Esophagus muscularis mucosa (tissue), 4 donors: ENCODE data around the gene PRR14. TPM values are rescaled to one million over a fixed set of nuclear protein-coding genes. Genes with fewer than 3 reads are reported as not detected.
"Not testable (repeated sequence)": the region's sequence is repeated elsewhere in the genome, so short reads cannot be mapped to it uniquely, and the experiment has no call there.

Experiments used
- DNase-seq: peaks from one replicate; pipeline ENCODE4 v3.0.0-alpha.2; 2017; ENCODE audit errors: extremely low spot score
- H3K27ac ChIP-seq, 4 donors: fragments of 200-600 bp; sonication (generic); replicated peaks in 1 of 4; 1 replicate in 3 of 4; 2 replicates in 1 of 4; pipeline ENCODE4 v1.5.1; 2016 to 2019; ENCODE audit warnings: mild to moderate bottlenecking in 1 of 4
- H3K27me3 ChIP-seq, 4 donors: fragments of 200-600 bp; sonication (generic); one replicate each; pipeline versions ENCODE4 v1.5.1 to v1.6.0; 2016 to 2019
- H3K36me3 ChIP-seq, 4 donors: fragments of 200-600 bp; sonication (generic); one replicate each; pipeline ENCODE4 v1.5.1; 2016 to 2019
- H3K4me1 ChIP-seq, 4 donors: fragments of 200-600 bp; sonication (generic); one replicate each; pipeline ENCODE4 v1.5.1; 2016 to 2019
- H3K4me3 ChIP-seq, 4 donors: fragments of 200-600 bp; sonication (generic); 1 replicate in 2 of 4; 2 replicates in 2 of 4; pipeline ENCODE4 v1.5.1; 2016 to 2019; ENCODE audit warnings: mild to moderate bottlenecking in 4 of 4, moderate library complexity in 1 of 4
- H3K9me3 ChIP-seq, 4 donors: fragments of 200-600 bp; sonication (generic); 1 replicate in 3 of 4; 2 replicates in 1 of 4; pipeline ENCODE4 v1.5.1; 2016 to 2019
- EP300 ChIP-seq: sonication (generic); formaldehyde crosslinking; IDR thresholded peaks from one replicate; pipeline ENCODE4 v1.6.1; 2017; ENCODE audit warnings: antibody characterized with exemption
- POLR2A ChIP-seq: fragments of 450-650 bp; IDR thresholded peaks from one replicate; pipeline ENCODE4 v1.6.1; 2017; ENCODE audit warnings: antibody characterized with exemption, moderate library complexity, mild to moderate bottlenecking, low read depth
- POLR2AphosphoS5 ChIP-seq, 2 donors: sonication (generic); formaldehyde crosslinking; IDR thresholded peaks; one replicate each; pipeline ENCODE4 v1.6.1; 2017; ENCODE audit warnings: antibody characterized with exemption in 2 of 2
- WGBS: methylation state at CpG from one replicate; pipeline ENCODE4 v1.1.5; 2018; 5-methylcytosine and 5-hydroxymethylcytosine counted together
- intact Hi-C: fragments of 100-400 bp; cut with DNase I; formaldehyde crosslinking; loops from one replicate; pipeline ENCODE4 v1.15.1; 2023
- total RNA-seq, 4 donors: library from RNA; depleted of rRNA; stranded (reverse); fragments of >200 nt; gene quantifications; one replicate each; pipeline versions ENCODE4 v1.1.0 to v1.2.1, GENCODE V29; 2016
- TF ChIP-seq, protein P1 (sequence below), 3 experiments: fragments of 200-600 bp in 2 of 3; fragments of 450-650 bp in 1 of 3; sonication (generic) in 2 of 3; IDR thresholded peaks; one replicate each; pipeline ENCODE4 v1.5.1; 2017 to 2019; ENCODE audit warnings: antibody characterized with exemption in 3 of 3, mild to moderate bottlenecking in 2 of 3, moderate library complexity in 1 of 3

PRR14 gene
- total RNA-seq, 4 donors from 2014 or later = 30.3 to 54.0 (median 41.2) TPM

DNA sequence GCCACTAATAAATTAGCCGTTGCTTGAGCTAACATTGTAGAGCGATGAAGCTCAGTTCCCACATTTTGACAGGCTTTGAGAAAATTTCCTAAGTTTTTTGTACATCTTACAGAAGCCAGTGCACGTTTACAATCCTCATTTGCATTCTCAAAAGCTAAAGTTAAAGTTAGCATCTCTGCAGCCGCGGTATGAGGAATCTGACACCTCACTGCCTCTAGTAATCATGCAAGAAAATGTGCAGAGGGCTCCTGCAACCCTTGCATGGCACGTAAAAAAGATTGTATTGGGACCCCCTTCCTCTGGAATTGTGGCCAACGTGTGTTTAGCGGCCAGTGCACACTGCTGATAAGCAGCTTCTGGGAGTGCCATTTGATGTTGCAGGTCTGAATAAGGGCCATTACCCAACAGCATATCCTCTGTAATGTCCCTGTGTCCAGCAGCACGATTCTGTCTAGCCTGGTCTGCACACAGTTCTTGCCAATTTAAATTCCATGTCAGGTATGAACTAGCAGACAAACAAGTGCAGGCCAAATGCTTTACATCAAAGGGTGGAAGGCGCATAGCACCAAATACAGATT lies 28.2 kb upstream of the PRR14 start:
- no peak for DNase-seq
- Histone ChIP-seq H3K36me3 (no peaks in the 10 kb centered on the region), H3K4me3 (no peak overlapping the region), H3K4me1 (no peaks in the 10 kb centered on the region), H3K9me3 (no peaks in the 10 kb centered on the region), H3K27me3 (peaks cover 0 to 5% (median 0%) of the 10 kb centered on the region in 4 donors), H3K27ac (no peak overlapping the region)
- no peak for TF ChIP-seq EP300
- TF ChIP-seq POLR2A = no peak
- TF ChIP-seq, protein P1, sequence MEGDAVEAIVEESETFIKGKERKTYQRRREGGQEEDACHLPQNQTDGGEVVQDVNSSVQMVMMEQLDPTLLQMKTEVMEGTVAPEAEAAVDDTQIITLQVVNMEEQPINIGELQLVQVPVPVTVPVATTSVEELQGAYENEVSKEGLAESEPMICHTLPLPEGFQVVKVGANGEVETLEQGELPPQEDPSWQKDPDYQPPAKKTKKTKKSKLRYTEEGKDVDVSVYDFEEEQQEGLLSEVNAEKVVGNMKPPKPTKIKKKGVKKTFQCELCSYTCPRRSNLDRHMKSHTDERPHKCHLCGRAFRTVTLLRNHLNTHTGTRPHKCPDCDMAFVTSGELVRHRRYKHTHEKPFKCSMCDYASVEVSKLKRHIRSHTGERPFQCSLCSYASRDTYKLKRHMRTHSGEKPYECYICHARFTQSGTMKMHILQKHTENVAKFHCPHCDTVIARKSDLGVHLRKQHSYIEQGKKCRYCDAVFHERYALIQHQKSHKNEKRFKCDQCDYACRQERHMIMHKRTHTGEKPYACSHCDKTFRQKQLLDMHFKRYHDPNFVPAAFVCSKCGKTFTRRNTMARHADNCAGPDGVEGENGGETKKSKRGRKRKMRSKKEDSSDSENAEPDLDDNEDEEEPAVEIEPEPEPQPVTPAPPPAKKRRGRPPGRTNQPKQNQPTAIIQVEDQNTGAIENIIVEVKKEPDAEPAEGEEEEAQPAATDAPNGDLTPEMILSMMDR (IDR thresholded peaks at IDR 0.05) = no peak
- no peak for TF ChIP-seq POLR2AphosphoS5 (IDR thresholded peaks at IDR 0.05)
- 76% methylated on average over 9 of the region's 10 CpGs for WGBS
- intact Hi-C loops = no loop called here

DNA sequence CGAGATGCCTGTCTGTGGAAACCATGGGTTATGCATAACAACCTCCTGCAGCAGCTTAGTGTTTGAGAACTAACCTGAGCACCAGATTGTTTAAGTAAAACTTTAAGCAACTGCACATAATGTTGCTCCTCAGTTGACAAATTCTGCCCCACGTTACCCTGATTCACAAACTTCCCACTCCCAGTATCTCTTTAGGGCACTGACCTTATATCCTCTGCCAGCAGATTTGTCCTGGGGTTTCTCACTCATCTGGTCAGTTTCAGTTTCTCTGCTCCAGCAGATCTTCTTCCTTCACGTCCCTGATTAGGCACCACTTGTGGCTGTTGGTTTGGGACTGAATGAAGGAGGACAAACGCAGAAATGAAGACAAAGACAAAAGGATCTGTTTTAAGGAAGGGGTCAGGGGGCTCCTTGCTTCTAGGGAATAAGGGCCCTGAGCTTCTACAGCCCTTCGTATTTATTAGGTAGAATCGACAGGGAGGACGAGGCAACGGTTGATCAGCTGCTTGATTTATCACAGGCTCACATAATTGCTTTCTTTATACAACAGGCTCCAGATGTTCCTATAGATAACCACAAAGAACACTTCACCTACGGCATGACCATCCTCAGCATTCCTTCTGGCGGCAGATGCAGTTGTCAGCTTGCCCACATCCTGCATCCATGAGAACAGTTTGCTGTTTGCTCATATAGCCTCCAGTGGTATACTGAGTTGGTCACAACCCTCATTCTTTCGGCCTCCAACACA lies 27.1 kb upstream of the PRR14 start:
- 84% methylated on average over 11 of the region's 11 CpGs for whole genome bisulfite sequencing
- no peak for TF ChIP-seq POLR2AphosphoS5 (IDR thresholded peaks at IDR 0.05)
- TF ChIP-seq, protein P1 (IDR thresholded peaks at IDR 0.05) = no peak
- no peak for TF ChIP-seq EP300
- no peak for TF ChIP-seq POLR2A
- H3K36me3 ChIP-seq = no peaks in the 10 kb centered on the region
- H3K4me1 ChIP-seq = peaks cover 0 to 3% (median 1%) of the 10 kb centered on the region in 4 donors
- intact Hi-C loops = no loop called here
- no peaks in the 10 kb centered on the region for H3K9me3 ChIP-seq
- H3K27ac ChIP-seq = no peak overlapping the region
- H3K27me3 ChIP-seq = peaks cover 0 to 5% (median 0%) of the 10 kb centered on the region in 4 donors
- no peak overlapping the region for H3K4me3 ChIP-seq
- no peak for DNase-seq

DNA sequence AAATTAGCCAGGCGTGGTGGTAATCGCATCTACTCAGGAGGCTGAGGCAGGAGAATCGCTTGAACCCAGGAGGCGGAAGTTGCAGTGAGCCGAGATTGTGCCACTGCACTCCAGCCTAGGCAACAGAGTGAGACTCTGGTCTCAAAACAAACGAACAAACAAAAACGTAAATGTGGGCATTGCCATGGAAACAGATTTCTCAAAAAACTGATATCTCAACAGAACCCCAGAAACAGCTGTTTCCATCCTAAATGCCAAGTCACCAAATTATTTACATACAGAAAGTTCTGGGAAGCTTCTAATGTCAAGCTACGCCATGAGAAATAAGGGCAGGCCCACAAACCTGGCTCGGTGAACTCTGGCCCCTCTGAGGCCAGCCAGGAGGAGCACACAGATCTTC lies 24.5 kb upstream of the PRR14 start:
- Histone ChIP-seq H3K27me3 (peaks cover 0 to 5% (median 0%) of the 10 kb centered on the region in 4 donors), H3K9me3 (no peaks in the 10 kb centered on the region), H3K27ac (no peak overlapping the region), H3K36me3 (no peaks in the 10 kb centered on the region), H3K4me3 (no peak overlapping the region), H3K4me1 (peaks cover 0 to 5% (median 1%) of the 10 kb centered on the region in 4 donors)
- no peak for DNase-seq
- intact Hi-C loops = no loop called here
- TF ChIP-seq EP300 (no peak), POLR2AphosphoS5 (IDR thresholded peaks at IDR 0.05) (no peak), POLR2A (no peak)
- TF ChIP-seq, protein P1 (IDR thresholded peaks at IDR 0.05) = no peak
- WGBS = 86% methylated on average over 9 of the region's 9 CpGs

DNA sequence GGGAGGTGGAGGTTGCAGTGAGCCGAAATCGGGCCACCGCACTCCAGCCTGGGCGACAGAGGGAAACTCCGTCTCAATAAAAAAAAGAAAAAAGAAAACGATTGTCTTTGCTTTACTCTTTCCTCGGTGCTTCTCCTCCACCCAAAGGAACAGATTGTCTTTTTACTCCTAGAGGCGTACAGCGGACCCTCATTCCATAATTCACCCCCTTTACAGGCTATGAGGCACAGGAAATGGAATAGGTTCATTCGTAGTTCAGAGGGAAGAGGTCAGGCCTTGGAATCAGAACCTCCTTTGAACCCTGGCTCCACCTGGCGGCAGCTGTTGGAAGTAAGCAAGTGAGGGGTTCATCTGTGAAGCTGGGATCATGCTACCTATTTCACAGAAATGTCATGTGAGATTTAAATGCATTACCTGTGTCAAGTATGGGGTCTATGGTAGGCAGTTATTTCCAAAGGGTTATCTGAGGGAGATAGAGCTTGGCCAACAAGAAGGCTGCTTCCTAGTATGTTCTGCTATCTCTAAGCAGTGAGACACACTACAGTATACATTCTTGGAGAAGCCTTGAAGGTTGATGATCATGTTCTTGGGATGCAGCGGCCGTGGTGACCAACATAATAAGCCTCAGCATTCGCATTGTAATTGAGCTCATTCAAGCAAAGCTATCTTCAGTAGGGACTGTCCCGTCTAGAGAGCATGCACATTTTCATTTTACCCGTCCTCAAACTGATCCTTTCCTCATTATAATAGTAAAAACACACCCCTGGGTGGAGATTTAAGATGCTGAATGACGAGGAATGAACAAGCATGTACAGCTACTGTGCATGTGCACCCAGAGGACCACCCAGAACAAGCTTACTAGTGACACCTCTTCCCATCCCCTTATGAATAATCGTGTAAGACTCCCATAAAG lies 21.9 kb upstream of the PRR14 start:
- WGBS = 40% methylated on average over 18 of the region's 18 CpGs
- H3K9me3 ChIP-seq = no peaks in the 10 kb centered on the region
- H3K36me3 ChIP-seq = no peaks in the 10 kb centered on the region
- peak overlapping the region in 2 of 4 donors; percentile 14 to 28 for H3K4me3 ChIP-seq
- H3K4me1 ChIP-seq = peaks cover 0 to 9% (median 6%) of the 10 kb centered on the region in 4 donors
- peaks cover 0 to 5% (median 0%) of the 10 kb centered on the region in 4 donors for H3K27me3 ChIP-seq
- peak overlapping the region; percentile 40 to 71 (median 48) for H3K27ac ChIP-seq
- TF ChIP-seq POLR2AphosphoS5 (IDR thresholded peaks at IDR 0.05) (peak; percentile 44 to 68), EP300 (no peak)
- TF ChIP-seq, protein P1 (IDR thresholded peaks at IDR 0.05) = peak; percentile 89 to 94 (median 92)
- intact Hi-C loops = no loop called here
- DNase-seq = peak; percentile 95

DNA sequence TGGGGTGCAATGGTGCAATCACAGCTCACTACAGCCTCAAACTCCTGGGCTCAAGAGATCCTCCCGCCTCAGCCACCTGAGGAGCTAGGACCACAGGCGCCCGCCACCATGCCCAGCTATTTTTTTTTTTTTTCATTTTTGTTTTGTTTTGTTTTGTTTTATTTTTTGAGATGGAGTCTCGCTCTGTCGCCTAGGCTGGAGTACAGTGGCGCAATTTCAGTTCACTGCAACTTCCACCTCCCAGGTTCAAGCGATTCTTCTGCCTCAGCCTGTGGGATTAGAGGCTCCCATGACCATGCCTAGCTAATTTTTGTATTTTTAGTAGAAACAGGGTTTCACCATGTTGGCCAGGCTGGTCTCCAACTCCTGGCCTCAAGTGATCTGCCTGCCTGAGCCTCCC lies 18.3 kb upstream of the PRR14 start:
- H3K4me1 ChIP-seq = peaks cover 6 to 29% (median 24%) of the 10 kb centered on the region in 4 donors
- not testable (repeated sequence) for H3K9me3 ChIP-seq, H3K27me3 ChIP-seq, H3K27ac ChIP-seq, H3K36me3 ChIP-seq, H3K4me3 ChIP-seq, DNase-seq
- intact Hi-C loops = loop anchor here (5.0 kb wide), 1 partner anchor 70 kb away; no protein-coding TSS in a partner anchor
- 98% methylated on average over 7 of the region's 7 CpGs for WGBS
